Measurements from ENCODE around the gene RNF207.

RNF207 gene

GRCh38 chr1:6237093-6237492 is 31.2 kb downstream of the RNF207 start:
- no peak for DNase-seq

GRCh38 chr1:6239213-6239752 is 33.4 kb downstream of the RNF207 start:
- no peak for DNase-seq

DNA sequence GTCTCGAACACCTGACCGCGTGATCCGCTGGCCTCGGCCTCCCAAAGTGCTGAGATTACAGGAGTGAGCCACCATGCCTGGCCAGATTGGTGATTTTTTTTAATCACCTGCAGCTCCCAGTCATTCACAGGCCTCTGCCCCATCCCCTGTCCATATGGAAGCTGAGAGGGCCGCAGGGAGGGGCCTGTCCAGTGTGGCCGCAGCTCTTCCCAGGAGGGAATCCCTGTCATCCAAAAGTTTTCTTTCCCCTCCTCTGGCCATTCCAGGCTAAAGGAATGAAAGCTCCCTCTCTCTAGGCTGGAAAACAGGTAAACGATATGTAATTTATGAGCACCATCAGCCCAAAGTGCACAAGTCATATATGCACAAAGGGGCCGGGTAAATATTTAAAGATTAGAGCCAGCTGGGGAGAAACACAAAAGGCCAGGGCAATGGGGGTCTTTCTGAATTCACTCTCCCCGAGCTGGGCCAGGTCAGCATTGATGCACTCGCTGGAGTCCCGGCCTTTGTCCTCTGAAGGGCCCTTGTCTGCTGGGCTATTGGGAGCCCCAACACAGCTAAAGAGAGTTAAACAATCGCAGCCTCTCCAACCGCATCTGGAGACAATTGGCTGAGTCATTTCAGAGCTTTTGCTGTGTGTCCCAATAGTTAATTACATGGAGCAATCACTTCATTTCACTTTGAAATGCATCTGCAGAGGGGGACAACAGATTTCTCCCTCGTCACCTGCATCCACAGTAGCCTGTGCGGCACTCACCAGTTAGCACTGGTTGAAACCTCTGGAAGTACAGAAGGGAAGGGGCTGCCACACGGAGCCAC is 34.2 kb downstream of the RNF207 start:
- DNase-seq = no peak

GRCh38 chr1:6241107-6241886 is 35.4 kb downstream of the RNF207 start:
- no peak for DNase-seq

DNA sequence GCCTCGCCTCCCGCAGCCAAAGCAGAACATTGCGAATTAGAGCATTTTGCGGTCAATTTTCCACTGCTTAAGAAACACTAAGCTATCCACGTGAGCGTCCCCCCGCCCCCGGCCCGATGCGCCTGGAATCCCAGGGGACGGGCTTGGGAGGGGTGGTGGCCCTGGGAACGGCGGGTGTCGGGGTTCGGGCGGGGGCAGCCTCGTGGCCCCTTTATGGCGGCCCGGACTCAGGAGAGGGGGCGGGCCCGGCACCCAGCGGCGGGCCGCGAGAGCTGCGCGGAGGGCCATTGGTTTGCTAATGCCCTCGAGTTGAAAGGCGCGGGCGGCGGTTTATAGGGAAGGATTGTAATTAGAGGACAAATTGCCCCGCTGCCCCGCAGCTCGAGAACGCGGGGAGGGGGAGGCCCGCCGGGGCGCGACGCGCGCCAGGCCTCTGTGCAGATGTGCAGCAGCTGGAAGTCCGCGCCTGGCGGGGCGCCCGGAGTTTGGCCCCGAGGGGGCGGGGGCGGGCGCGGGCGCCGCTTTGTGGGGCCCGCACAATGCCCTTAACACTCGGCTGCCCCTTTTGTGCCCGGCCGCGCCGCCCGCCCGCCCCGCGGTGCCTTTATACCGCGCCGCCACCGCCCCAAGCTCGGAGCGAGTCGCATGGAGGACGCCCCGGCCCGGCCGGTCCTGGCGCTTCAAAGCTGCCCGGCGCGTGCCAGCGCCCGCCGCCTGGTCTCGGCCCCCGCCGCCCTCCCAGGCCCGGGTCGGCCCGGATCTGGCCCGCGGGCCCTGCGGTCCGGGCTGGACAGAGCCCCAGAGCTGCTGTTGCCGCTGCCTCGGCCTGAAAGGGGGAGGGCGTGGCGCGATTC is 36.2 kb downstream of the RNF207 start:
- DNase-seq = no peak

- DNase-seq = no peak
Measured at GRCh38 chr1:6243053-6243834, 37.3 kb downstream of the RNF207 start.

GRCh38 chr1:6243993-6244392 is 38.1 kb downstream of the RNF207 start, which contains the start of gene HES3:
TSS of gene HES3 (plus strand) at chr1:6244179. CDS start at chr1:6244366, 187 bp downstream.
- no peak for DNase-seq

GRCh38 chr1:6244401-6245049 is 38.6 kb downstream of the RNF207 start:
- DNase-seq = no peak

DNA sequence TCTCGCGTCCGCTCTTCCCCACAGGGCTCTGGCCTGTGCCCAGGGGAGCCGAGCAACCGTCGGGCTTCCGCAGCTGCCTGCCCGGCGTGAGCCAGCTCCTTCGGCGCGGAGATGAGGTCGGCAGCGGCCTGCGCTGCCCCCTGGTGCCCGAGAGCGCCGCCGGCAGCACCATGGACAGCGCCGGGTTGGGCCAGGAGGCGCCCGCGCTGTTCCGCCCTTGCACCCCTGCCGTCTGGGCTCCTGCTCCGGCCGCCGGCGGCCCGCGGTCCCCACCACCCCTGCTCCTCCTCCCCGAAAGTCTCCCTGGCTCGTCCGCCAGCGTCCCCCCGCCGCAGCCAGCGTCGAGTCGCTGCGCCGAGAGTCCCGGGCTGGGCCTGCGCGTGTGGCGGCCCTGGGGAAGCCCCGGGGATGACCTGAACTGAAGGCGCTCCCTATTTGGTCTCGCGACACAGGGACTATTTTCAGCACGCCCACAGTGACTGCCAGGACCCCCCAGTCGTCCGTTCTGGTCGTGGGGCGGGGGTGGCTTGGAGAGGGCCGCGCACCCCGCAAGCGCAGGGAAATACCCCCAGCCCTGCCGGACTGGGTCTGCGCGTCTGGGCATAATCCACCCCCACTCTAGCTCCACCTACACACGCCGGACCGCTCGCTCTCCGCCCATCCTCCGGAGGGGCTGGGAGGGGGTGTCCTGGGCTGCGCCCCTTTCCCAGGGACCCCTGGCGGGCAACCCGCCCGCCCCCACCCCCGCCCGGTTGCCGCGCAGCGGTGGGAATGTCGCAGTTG is 39.4 kb downstream of the RNF207 start:
- DNase-seq = peak; percentile 93

DNA sequence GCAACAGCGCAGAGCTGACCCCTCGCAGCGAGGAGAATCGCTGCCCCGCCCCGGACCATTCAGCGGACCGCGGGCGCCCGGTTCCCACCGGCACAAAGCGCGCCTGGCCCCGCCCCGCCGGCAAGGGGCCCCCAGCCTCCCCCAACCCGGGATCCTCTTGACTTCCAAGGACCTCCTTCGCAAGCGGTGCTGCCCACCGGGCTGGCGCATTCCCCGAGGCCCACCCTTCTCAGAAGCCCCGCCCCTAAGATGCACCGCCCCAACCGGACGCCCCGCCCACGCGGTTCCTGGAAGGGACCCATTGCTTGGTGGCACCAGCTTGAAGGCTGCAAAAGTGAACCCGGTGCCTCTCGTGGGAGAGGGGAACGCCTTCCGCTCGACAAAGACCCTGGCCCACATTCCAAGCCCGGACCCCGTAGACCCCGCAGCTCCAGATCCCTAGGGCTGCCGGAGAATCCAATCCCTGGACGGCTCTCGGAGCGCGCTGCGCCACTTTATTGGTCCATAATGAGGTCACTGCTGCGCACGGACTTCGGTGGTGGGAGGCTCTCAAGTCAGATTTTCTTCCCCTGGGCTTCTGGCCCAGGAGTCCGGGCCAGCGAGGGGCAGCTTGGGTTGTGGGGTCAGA is 40.1 kb downstream of the RNF207 start:
- peak; percentile 40 for DNase-seq

DNA sequence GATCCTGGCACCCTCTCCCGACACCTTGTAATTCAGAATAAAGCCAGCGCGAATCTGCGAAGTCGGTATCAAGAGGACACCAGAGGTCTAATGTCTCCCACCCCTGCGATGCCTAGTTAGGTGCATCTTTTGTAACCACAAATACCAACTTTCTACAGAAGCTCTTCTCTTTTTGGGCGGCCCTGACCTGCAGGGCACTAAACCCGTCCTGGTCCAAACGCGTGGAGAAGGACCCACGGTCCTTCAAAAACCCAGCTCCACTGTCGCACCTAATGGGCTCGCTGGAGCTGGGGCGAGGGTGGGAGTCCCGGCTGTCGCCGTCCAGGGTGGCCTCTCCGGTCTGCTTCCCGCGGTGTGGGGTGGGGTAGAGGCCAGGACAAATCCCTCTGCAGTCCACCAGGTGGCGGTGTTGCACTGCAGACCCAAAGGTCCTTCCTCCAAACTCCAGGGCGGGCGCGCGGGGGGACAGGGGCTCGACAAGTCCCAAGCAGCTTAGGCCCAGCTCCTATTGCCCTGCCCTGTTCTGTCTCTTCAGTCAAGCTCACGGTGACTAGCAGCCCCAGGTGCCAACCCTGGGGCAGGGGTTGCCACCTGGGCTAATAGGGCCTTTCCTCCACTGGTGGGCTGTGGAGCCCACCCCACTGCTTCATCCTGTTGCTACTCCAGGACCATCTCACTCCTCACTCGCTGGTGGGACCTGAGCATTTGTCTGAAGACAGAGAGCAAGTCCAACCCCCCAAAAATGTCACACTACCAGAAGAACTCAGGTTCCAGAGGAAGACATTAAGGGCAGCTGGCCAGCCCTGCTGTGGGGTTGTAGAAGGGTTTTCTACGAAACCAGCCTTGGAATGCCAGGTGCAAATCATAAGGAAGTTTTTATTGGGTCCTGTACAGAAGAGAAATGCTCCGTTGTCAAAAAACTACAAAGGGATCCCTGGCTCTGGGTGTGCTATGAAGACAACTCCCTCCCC is 40.9 kb downstream of the RNF207 start:
- peak; percentile 80 for DNase-seq

GRCh38 chr1:6247651-6248050 is 41.7 kb downstream of the RNF207 start:
- no peak for DNase-seq

- no peak for DNase-seq
Measured at GRCh38 chr1:6248161-6248776, 42.4 kb downstream of the RNF207 start.

GRCh38 chr1:6248932-6249738 is 43.2 kb downstream of the RNF207 start:
- peak; percentile 40 for DNase-seq

DNA sequence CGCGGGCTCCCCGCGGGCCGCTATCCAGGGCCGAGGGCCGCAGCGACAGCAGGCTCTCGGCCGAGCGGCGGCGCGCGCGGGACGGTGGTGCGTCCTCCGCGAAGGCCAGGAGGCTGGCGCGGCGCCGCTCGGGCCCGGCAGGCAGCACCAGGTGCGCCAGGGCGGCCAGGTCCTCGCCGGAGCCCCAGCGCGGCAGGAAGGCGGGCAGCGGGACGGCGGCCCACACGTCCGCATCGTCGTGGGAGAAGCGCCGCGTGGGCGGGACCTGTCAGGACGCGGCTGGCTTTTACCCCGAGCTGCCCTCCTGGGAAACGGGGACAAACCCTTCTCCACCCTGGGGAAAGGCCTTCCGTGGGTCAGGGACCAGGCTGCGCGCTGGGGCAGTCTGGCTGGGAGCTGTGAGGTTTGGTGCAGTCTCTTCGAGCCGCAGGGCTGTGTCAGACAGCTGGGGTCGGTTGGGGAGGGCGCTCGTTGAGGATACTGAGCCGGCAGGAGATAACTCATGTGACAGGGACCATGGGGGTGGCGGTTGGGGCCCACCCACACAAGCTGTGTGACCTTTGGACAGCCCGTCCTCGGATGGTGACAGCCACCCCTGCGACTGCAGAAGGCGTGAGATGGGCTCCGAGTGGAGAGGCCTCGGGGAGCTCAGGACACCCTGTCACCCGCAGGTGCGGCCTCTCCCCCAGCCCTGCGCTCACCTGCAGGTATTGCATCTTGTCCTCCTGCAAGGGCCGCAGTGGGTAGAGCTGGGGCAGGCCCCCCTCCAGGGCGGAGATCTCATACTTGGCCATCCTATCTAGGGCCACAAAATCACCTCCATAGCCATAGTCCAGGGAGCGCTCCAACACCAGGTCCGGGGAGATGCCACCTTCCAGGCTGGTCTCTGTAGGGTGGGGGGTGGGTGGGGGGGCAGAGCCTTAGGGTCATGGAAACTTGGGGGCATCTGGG is 44.1 kb downstream of the RNF207 start:
- DNase-seq = no peak

DNA sequence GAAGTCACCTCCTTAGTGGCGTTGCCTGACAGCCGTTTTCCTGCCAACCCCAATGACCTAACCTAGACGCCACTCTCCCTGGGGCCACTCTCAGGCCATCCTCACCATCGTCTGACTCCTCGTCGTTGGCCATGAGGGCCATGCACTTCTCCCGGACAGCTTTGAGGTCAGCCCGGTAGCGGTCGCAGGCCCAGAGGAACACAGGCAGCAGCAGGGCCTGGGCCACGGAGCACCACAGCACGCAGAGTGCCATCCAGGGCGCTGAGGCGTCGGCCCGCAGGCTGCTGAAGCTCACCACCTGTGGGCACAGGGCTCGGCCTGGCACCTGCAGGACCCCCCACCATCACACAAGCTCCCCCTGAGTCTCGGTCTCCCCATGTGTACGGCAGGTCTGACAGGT is 45.3 kb downstream of the RNF207 start:
- DNase-seq = no peak
